Stimulated activated CD8-positive, alpha-beta memory T cell treated with anti-CD3 and anti-CD28 coated beads, Interleukin-15, amount 100 ng/mL, for 48 hours (primary cell): ENCODE data around the gene GLB1L2.
"Not testable (repeated sequence)": the region's sequence is repeated elsewhere in the genome, so short reads cannot be mapped to it uniquely, and the experiment has no call there.

Experiments used
- DNase-seq, 2 donors: peaks; one replicate each; pipeline ENCODE4 v3.0.0-alpha.2; 2020; ENCODE audit warnings: low read depth in 2 of 2

The GLB1L2 gene

DNA sequence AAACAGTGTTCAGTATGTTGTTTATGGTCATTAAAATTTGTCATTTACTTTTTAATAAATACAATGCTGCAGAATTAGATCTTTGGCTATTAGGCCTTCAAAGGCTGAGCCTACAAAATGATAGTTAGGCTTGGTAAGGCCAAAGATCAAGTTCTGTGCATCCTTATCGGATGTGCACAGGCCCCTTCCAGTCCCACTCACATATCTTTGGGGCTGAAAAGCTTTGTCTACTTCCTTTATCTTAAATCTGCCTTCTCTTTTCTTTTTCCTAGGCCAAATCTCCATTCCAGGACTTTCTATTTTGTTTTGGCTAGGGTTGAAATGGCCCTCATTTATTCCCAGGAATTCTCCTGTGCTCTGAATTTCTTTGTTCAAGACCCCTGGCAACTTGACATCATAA is 3.4 kb upstream of the GLB1L2 start:
- DNase-seq: no peak

DNA sequence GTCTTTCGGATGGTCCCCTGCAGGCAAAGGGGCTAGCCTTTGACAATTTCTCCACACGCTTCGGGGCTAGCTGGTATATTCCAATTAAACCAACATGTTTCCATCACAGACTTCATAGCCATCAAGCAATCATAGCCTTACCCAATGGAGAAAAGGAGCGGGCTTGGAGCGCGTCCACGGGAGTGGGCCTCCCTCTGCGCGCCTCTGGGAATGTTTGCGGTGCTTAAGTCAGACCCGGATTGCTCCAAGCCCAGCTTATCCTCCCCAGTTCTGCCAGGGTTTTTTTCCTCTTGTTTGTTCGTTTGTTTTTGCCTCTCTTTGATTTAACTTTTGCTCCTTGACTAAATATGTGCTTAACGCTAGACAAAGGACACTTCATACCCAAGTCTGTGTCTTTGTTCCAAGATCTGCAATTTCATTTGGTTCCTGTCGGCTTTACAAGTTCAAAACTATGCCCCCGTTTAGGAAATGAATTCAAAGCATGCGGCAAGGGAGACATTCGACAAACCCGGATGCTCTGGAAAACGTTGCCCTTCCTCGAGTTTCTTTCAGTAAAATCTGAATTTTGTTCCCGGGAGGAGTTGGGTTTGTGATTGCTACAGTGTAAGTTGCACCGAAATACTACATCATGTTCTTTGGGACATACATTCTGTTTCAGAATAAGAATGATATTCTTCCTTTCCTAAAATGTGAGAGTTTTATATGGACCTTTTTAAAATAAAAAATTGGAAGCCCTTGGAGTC is 1.0 kb upstream of the GLB1L2 start:
- DNase-seq: no peak

DNA sequence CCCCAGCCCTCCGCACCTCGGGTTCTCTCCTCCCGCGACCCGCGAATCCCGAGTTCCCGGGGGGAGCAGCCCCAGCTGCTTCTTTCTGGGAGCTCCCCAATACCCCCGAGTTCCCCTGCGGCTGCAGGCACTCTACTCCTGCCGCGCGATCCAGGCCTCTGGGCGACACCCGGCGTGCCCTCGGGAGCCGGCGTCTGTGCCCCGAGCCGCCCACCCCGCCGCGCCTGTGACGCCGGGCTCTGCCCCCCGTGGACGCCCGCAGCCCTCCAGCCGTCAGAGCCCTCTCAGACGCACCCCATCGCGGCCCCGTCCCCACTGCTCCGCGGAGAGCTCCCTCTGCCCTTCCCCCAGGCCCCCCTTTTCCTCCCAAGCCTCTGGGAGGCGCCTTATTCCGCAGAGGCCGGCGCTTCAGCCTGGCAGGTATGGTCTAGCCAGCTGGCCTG is 422 bp downstream of the GLB1L2 start:
- no peak for DNase-seq

DNA sequence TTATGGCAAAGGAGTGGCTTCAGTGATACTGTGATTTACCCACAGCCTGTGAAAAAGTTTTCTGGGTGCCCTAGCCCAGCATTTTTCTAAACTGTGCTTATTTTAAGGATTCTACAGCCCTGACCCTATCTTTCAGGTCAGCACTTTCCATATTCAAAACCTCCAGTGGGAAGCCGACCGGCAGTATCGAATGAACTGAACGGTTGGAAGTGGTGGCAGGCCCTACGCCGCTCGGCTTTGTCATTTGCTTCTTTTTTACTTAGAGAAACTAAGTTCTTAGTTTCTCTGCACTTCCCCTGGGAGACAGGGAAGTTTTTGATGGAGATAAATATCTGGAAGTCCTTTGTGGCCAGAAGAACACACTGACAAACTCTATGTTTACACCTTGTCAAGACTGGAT is 994 bp downstream of the GLB1L2 start:
- no peak for DNase-seq

DNA sequence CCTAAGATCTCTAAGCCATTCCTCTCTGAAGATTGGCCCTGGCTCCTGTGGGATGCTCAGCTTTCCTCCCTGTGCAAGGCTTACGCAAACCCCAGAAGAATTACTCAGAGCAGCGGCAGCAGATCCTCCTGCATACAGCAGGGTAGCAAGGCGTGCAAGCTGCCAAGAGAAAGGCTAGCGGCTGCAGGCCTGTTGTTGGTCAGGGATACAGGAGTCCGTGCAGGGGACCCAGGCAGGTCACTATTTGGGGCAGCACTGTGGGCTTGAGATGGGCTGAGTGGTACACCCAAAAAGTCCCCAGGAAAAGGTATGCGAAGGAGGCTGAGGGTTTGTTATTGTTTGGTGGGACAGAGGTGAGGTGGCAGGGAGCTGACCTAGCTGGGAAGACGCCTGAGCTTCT is 1.5 kb downstream of the GLB1L2 start:
- no peak for DNase-seq

DNA sequence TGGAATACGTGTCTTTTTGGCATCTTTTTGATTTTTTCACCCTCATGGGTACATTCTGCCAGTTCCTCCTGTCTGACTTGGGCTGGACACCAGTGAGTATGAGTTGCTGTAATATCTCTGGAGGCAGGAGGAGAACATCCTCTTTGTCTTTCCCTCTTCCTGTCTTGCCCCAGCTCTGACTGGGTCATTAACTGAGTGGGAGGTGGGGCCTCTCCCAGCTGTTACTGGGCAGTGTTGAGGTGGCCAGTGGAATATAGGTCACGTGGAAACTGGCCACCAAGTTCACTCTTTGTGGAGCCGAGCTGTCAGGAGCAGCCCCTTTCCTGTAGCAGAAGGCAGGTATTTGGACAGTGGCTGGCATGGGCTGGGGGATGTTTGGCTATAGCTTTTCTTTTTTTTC is 2.2 kb downstream of the GLB1L2 start:
- no peak for DNase-seq

DNA sequence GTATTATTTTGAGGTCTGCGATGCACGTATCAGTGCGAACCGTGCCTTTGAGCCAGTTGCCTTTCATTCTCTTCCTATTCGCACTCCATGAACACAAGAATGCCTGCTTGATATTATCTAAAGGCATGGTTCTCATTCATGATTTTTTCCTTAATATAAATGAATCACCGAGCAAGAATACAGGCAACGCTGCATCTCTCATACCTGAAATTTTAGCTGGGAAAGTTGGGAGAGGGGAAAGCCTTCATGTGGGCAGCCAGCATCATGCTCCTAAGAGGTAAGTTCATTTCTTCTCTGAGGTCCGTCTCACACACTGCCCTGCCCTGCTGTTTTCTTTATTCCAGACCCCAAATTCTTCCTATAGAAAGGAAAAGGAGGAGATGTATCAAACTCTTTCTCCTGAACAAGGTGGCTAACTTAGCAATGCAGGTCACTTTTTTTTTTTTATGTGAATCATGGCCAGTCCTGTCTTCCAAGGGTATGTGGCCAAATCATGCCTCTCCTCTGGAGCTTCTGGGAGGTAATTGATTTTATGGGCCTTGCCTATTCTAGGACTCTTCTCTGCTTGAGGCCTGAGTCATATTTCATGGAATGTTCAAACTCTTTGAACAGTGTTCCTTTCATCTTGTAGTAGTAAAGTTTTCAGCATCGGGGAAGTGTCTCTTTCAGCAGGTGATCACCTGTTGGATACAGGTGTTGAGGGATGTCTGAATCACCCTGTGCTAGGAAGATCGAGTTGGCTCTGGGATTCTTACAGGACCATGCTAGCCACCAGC is 3.2 kb downstream of the GLB1L2 start:
- DNase-seq: no peak

DNA sequence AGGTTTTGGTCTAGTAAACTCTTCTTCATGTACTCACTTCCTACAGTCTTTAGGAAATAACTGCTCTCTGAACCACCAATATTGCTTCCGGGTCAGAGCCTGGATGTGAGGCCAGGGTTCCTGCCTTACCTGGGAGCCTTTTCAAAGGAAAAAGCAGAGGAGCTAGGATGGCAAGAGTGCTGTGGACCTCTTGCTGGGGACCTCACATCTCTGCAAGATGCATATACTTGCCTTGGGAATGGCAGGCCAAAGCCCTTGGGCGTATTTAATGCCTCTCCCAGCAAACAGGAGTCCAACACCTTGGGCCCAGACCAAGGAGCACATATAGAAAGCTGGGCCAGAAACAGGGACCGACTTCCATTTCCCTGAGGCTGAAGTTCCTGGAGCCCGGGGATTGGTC is 5.3 kb downstream of the GLB1L2 start:
- DNase-seq: no peak

DNA sequence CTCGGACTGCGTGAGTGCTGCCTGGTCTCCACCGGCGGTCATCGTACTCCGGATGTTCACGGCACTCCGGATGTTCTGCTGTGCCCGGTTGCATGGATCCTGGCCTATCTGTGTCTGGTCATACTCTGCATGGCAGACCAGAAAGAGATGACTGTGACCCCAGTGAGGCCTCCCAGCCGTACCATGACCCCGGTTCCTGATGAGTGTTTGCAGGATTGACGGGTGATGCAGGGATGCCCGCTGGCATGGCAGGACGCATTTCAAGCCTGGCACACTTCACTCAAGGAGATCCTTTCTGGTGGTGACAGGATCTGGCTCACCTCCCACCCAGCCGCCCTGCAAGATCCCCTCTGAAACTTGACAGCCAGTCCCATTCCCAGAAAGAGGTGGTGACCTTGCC is 6.3 kb downstream of the GLB1L2 start:
- no peak for DNase-seq

DNA sequence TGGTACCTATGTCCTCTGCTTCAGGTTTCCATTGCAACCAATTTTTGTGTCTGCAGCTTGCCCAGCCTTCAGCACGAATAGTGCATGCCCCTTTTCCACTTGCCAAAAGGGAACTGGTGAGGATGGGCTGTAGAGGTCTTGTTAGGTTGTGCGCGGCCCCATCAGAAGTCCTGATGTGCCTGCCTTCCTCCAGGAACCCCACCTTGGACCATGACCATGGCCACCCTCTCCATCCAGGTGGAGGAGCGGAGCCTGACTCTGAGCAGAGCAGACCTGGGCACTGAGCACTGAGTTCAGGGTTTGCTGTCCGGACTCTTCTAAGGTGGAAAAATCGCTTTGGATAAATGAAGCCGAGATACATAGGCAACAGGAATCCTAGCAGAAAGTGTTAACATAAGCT is 6.9 kb downstream of the GLB1L2 start:
- DNase-seq: no peak

DNA sequence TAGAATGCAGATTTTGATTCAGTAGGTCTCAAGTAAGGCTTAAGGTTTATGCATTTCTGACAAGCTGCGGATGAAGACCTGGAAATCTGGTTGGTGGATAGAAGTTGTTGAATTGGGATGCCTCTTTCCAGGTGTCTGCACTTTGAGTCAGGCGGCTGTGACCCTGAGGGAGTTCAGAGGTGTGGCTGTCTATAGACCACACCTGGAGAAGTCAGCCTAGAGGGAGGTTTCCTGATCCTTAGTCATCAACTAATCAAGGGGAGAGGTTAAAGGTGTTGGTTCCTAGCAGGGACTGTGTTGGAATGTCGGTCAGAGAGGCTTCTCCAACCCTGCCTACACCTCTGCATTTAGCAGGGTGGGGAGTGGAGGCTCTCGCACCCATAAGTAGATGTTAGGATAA is 8.0 kb downstream of the GLB1L2 start:
- no peak for DNase-seq

DNA sequence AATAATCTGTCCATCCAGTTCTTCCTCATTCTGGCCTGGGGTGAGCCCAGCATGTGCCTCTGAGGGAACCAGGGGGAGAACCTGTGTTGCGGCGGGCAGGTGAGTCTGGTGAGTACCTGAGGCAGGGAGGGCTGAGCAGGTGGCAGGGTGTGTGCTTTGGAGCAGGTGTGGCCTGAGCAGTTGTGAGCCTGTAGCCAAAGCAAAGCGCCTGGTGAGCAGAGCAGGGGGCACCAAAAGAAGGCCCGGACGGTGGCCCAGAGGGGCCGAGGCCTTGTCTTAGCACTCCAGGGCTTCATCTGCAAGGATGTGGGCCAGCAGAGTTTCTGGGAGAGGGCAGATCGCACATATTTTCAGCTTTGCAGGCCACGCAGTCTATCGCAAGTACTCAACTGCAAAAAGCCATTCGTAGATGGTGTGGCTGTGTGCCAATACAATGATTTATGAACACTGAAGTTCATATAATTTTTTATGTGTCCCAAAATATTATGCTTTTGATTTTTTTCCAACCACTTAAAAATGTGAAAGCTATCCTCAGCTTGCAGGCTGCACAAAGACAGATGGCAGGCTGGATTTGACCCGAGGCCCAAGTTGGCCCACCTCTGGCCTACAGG is 8.7 kb downstream of the GLB1L2 start:
- no peak for DNase-seq

DNA sequence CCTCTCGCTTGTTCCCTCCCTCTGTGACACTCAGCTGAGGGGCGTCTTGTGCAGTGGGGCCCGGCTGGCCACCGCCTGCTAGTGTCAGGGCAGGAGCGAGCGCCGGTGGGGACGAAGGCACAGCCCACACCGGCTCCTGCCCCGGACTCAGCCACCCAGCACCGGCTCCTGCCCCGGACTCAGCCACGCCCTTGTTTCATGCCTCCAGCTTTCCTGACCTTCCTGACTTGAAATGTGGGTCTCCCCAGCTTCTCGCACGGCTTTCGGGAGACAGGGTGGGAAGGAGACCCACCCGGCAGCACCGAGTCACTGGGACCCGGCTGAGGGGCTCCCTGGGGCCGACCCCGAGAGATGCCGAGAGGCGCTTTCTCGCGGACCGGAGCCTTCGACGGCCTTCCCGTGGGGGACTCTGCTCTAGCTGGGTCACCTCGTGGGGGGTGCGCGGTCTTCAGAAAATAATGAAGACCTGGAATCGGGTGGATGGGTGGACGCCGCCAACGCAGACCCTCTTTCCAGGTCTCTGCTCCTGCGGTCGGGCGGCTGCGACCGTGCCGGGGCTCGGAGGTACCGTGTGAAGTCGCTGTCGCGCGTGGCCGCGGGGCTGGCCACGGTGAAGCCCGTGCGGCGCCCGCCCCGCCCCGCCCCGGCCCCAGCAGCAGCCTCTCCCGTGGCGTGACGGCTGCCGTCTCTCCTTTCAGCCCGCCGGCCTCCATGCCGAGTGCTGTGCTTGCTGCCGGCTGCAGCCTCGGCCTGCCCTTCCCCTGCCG is 10.2 kb downstream of the GLB1L2 start:
- DNase-seq: no peak

DNA sequence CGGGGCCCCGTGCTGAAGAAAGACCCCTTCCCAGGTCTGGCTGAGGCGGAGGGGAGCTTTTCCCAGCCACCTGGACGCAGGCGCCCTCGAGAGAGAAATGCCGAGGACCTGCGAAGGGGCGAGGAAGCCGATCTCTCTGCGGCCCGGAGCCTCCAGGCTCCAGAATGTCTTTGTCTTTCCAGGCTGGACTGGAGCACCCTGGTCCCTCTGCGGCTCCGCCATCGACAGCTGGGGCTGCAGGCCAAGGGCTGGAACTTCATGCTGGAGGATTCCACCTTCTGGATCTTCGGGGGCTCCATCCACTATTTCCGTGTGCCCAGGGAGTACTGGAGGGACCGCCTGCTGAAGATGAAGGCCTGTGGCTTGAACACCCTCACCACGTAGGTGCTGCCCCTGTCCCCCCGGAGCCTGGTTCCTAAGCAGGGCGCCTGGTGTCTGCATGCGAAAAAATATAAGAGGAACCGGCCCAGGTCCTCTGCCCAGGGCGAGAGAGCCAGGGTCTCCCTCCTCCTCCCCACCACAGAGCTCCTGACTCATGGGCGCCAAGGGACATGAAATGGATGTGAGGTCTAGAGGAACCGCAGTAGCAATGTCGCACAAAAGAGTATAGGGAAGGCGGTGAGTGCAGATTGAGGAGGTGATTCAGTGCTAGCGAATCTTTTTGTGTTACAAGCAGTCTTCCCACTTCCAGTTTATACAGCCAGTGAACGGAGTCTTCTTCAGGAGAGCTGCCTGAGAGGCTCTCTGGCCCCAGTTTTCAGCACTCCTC is 11.0 kb downstream of the GLB1L2 start:
- DNase-seq: no peak

DNA sequence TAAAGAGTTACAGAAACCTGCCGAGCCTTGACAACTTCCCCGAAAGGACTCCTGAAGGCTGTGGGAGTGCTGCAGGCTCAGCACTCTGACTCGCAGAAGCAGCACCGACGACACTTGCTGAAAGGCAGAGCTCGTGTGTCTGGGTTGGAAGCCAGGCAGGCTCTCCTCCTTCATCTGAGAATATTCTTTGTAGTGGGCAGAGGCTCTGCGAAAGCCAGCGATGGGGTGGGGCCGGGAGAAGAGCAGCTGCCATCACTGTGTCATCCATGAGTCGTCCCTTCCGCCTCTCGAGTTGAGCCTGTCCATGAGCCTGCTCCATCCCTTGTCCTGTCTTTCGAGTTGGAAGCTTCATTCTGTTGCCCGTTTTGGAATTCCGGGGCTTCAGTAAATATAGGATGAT is 11.9 kb downstream of the GLB1L2 start:
- DNase-seq: no peak

DNA sequence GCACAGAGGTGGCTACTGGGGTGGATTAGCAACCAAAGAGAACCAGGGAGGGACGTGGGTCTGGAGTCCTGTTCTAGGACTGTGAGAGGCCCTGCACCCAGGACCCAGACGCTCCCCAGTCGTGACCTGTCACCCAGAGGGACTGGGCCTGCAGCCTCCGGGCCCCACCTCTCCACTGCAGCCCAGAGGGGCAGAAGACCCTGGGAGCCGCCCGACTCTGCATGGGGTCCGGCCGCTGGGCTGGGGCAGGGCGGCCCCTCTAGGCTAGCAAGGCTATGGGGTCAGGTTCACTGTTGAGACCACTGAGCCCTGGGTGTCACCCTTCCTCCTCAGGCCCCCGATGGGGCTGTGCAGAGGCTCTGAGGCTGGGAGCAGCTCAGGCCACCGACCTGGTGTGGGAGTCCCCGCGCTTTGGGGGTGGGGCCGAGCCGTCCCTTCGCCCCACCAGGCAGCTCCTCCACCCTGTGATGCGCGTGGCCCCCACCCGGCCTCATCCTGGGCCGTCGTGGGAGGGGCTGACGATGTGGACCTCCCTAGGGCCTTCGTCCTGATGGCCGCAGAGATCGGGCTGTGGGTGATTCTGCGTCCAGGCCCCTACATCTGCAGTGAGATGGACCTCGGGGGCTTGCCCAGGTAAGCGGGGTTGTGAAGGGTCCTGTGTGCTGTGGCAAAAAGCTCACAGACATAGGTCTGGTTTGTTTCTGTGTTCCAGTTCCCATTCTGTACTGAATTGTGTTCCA is 12.9 kb downstream of the GLB1L2 start:
- not testable (repeated sequence) for DNase-seq

DNA sequence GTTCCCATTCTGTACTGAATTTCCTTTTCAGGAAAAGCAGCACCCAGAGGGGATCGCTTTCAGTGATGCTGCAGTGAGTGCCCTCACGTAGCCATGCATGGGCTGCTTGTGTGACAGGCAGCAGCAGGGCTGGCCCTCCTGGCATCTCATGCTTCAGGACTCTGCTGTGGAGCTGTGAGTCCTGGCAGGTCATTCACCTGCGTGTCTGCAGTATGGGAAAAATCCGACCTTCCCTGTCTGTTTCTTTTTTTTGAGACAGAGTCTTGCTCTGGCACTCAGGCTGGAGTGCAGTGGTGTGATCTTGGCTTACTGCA is 13.4 kb downstream of the GLB1L2 start:
- no peak for DNase-seq

DNA sequence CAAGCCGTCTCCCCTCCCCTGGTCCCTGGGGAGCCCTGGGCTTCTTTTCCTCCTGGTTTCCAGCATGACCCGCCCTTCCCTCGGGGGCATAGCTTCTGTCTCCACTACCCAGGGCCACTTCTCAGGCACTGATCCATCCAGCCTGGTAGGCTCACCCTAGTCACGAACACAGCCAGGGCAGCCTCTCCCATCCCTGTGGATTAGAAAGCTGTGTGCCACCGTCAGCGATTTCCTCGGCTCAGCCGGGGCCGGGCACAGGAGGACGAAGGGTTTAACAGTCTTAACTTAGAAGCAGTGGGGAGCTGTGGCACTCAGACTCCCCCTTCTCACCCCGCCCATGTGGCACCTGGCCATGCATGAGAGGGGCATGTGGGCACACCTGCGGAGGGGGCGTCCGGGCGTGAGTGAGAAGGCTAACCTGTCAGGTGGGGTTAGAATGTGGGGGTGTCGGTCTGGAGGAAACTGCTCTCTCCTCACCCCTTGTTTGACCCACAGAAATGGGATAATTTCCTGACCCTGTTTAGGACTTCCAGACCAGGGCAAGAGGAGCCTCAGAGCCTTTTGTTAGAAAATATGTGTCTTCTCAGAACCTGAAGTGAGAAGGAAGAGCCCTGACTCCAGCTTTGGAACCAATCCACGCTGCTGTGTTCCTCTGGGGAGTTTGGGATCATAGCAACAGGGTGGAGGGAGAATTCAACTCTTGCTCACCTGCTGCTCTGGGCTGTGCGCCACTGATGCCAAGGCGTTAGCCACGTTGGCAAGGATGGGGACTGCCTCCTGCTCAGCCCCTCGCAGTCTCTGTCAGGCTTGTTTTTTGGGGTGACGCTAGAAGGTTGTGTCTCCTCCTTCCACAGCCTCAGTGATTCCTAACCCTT is 14.6 kb downstream of the GLB1L2 start:
- DNase-seq: no peak

DNA sequence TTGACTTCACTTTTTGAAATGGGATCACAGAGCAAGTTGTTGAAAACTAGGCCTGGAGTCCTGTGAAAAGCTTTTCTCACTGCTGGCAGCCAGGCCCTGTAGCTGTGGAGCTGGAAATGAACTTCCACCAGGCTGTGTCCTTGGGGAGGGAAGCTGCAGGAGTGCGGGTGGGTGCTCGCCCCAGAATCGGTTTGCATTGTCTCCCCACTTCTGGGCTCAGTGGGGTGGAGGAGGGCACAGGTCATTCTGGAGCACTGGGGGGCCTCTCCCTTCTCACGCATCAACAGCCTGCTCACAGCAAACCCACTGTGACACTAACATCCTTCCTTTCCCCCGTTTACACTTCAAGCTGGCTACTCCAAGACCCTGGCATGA is 15.2 kb downstream of the GLB1L2 start:
- no peak for DNase-seq

DNA sequence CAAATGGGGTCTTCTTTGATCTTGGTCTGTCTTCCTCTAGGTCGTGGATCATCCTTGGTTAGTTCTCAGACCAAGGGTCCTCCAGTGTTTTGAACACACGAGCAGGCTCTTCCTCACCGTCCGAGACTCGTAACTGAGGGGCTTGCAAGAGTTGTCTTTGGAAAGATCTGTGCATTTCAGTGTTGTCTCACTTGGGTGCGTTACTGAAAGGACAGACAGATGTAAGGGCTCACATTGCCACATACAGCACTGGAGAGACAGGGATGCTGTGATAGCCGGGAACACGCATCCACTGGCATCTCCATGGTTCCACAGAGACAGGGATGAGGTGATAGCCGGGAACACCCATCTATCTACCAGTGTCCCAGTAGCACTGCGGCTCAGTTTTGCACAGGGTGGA is 15.7 kb downstream of the GLB1L2 start:
- no peak for DNase-seq
